Measurements from ENCODE around the gene TNFRSF6B.
"Not testable (repeated sequence)": the region's sequence is repeated elsewhere in the genome, so short reads cannot be mapped to it uniquely, and the experiment has no call there.

TNFRSF6B gene

GRCh38 chr20:63696628-63697356, at the start of gene TNFRSF6B:
TSS of gene TNFRSF6B (plus strand) at chr20:63696652. CDS start at chr20:63696768, 116 bp downstream.
- DNase-seq: no peak

GRCh38 chr20:63648190-63648589, 48.3 kb upstream of the TNFRSF6B start:
- DNase-seq: no peak

GRCh38 chr20:63648895-63649589, 47.4 kb upstream of the TNFRSF6B start:
- no peak for DNase-seq

GRCh38 chr20:63650486-63650885, 46.0 kb upstream of the TNFRSF6B start:
- DNase-seq: not testable (repeated sequence)

- no peak for DNase-seq
Observed at GRCh38 chr20:63651942-63652191, 44.6 kb upstream of the TNFRSF6B start.

- DNase-seq: no peak
Observed at GRCh38 chr20:63652192-63652980, 44.1 kb upstream of the TNFRSF6B start.

GRCh38 chr20:63653041-63653973, 43.1 kb upstream of the TNFRSF6B start, which contains the start of gene STMN3:
TSS of gene STMN3 (minus strand) at chr20:63653424. CDS start at chr20:63653345, 79 bp downstream.
- DNase-seq: peak; percentile 74

- no peak for DNase-seq
Observed at GRCh38 chr20:63653974-63654668, 42.3 kb upstream of the TNFRSF6B start.

- no peak for DNase-seq
Observed at GRCh38 chr20:63655249-63655648, 41.2 kb upstream of the TNFRSF6B start.

- no peak for DNase-seq
Observed at GRCh38 chr20:63656451-63656850, 40.0 kb upstream of the TNFRSF6B start.

GRCh38 chr20:63657260-63657936, 39.1 kb upstream of the TNFRSF6B start:
- DNase-seq: no peak

- peak; percentile 76 for DNase-seq
Observed at GRCh38 chr20:63657937-63658748, 38.3 kb upstream of the TNFRSF6B start, which contains the start of gene RTEL1. TSS of gene RTEL1 (plus strand) at chr20:63658312. CDS start at chr20:63659403, 1,091 bp downstream.

GRCh38 chr20:63658749-63659187, 37.7 kb upstream of the TNFRSF6B start:
- DNase-seq: no peak

- no peak for DNase-seq
Observed at GRCh38 chr20:63659370-63659769, 37.1 kb upstream of the TNFRSF6B start.

- DNase-seq: not testable (repeated sequence)
Observed at GRCh38 chr20:63660174-63660573, 36.3 kb upstream of the TNFRSF6B start.

GRCh38 chr20:63660622-63661021, 35.8 kb upstream of the TNFRSF6B start:
- no peak for DNase-seq

- no peak for DNase-seq
Observed at GRCh38 chr20:63661108-63661507, 35.3 kb upstream of the TNFRSF6B start.

- DNase-seq: no peak
Observed at GRCh38 chr20:63661959-63662812, 34.3 kb upstream of the TNFRSF6B start.

GRCh38 chr20:63662813-63663189, 33.7 kb upstream of the TNFRSF6B start:
- DNase-seq: no peak
